GM23338 (cell line): Measurements from ENCODE around the gene KRT3. TPM values are rescaled to one million over a fixed set of nuclear protein-coding genes. Genes with fewer than 3 reads are reported as not detected.

ENCODE experiments used
- ATAC-seq: fragments of 200-7000 bp; cut with Tn5 transposase; 3 replicates; pipeline ENCODE4 v1.9.1; 2020
- DNase-seq: peaks from one replicate; pipeline ENCODE4 v3.0.0-alpha.2; 2015; ENCODE audit warnings: low spot score
- H2AFZ ChIP-seq: fragments of 200-600 bp; sonication (generic); 2 replicates; pipeline ENCODE4 v1.8.0; 2016; ENCODE audit warnings: antibody characterized with exemption, mild to moderate bottlenecking, moderate library complexity
- H3F3A ChIP-seq: fragments of 200-600 bp; sonication (generic); replicated peaks from 2 replicates; pipeline ENCODE4 v1.8.0; 2017; ENCODE audit warnings: antibody characterized with exemption, mixed run types, low read depth
- H3K27ac ChIP-seq: fragments of 200-600 bp; sonication (generic); 2 replicates; pipeline ENCODE4 v1.6.1; 2016; ENCODE audit warnings: low read depth
- H3K27me3 ChIP-seq: fragments of 200-600 bp; sonication (generic); 2 replicates; pipeline ENCODE4 v1.8.0; 2016; ENCODE audit warnings: mild to moderate bottlenecking, mixed run types, moderate library complexity; ENCODE audit not compliant: insufficient read depth
- H3K36me3 ChIP-seq: fragments of 200-600 bp; sonication (generic); 2 replicates; pipeline ENCODE4 v1.8.0; 2016; ENCODE audit warnings: mild to moderate bottlenecking; ENCODE audit not compliant: insufficient read depth
- H3K4me1 ChIP-seq: fragments of 200-600 bp; sonication (generic); 2 replicates; pipeline ENCODE4 v1.8.0; 2016; ENCODE audit warnings: mild to moderate bottlenecking, moderate library complexity; ENCODE audit not compliant: insufficient read depth
- H3K4me2 ChIP-seq: fragments of 200-600 bp; sonication (generic); 2 replicates; pipeline ENCODE4 v1.7.1; 2017; ENCODE audit warnings: mixed run types
- H3K4me3 ChIP-seq: fragments of 200-600 bp; sonication (generic); 2 replicates; pipeline ENCODE4 v1.6.1; 2016; ENCODE audit warnings: mixed run types
- H3K79me2 ChIP-seq: fragments of 200-600 bp; sonication (generic); replicated peaks from 2 replicates; pipeline ENCODE4 v1.8.0; 2017; ENCODE audit warnings: mild to moderate bottlenecking; ENCODE audit not compliant: insufficient read depth
- H3K9me2 ChIP-seq: fragments of 200-600 bp; sonication (generic); 2 replicates; pipeline ENCODE4 v1.8.0; 2017; ENCODE audit not compliant: insufficient read depth
- H4K20me1 ChIP-seq: fragments of 200-600 bp; sonication (generic); replicated peaks from 2 replicates; pipeline ENCODE4 v1.8.0; 2017; ENCODE audit warnings: mild to moderate bottlenecking; ENCODE audit not compliant: insufficient read depth
- H3K27ac Mint-ChIP-seq: 2 replicates; pipeline ENCODE4 v1.8.0; 2020; ENCODE audit warnings: inconsistent platforms, mild to moderate bottlenecking, moderate library complexity, mixed read lengths
- H3K27me3 Mint-ChIP-seq: 3 replicates; pipeline ENCODE4 v1.8.0; 2022; ENCODE audit warnings: low read depth, mild to moderate bottlenecking, moderate library complexity, mixed read lengths, inconsistent platforms; ENCODE audit not compliant: insufficient read depth, poor library complexity
- H3K36me3 Mint-ChIP-seq: 3 replicates; pipeline ENCODE4 v1.8.0; 2021; ENCODE audit warnings: low read depth, mild to moderate bottlenecking, inconsistent platforms, moderate library complexity, mixed read lengths
- H3K4me1 Mint-ChIP-seq: 3 replicates; pipeline ENCODE4 v1.8.0; 2020; ENCODE audit warnings: mild to moderate bottlenecking, inconsistent platforms, mixed read lengths
- H3K4me3 Mint-ChIP-seq: 3 replicates; pipeline ENCODE4 v1.8.0; 2021; ENCODE audit warnings: moderate library complexity, mild to moderate bottlenecking, inconsistent platforms, mixed read lengths
- H3K9me3 Mint-ChIP-seq: 3 replicates; pipeline ENCODE4 v1.8.0; 2020; ENCODE audit warnings: moderate library complexity, mild to moderate bottlenecking, inconsistent platforms, mixed read lengths
- EZH2 ChIP-seq: fragments of 200-600 bp; sonication (generic); IDR thresholded peaks from one replicate; pipeline ENCODE4 v1.8.0; 2017; ENCODE audit warnings: antibody characterized with exemption, mild to moderate bottlenecking, low read depth; ENCODE audit not compliant: unreplicated experiment
- EZH2phosphoT487 ChIP-seq: fragments of 200-600 bp; sonication (generic); IDR thresholded peaks from one replicate; pipeline ENCODE4 v1.8.1; 2018; ENCODE audit warnings: antibody characterized with exemption; ENCODE audit not compliant: unreplicated experiment
- polyA plus RNA-seq: library from polyadenylated mRNA; unstranded; fragments of >200 nt; fragmentation: Nextera tagmentation; extraction: Ambion mirVana; gene quantifications from 2 replicates; pipeline ENCODE4 v1.2.1, GENCODE V29; 2016
- total RNA-seq: library from RNA; depleted of rRNA; stranded (reverse); fragments of >200 nt; shearing (Covaris generic); gene quantifications from 2 replicates; pipeline ENCODE4 v1.2.3, GENCODE V29; 2014
- TF ChIP-seq, protein P1 (sequence below): fragments of 250-450 bp; sonication (Bioruptor Pico); IDR thresholded peaks from 2 replicates; pipeline ENCODE4 v1.5.0; 2020; ENCODE audit warnings: mild to moderate bottlenecking, moderate library complexity

The KRT3 gene
- total and polyA plus RNA-seq, 2 experiments from 2014 or later = not detected

- Histone ChIP-seq H4K20me1 (no peaks in the 10 kb centered on the region), H3K9me2 (peaks cover 13% of the 10 kb centered on the region; the same call in 1 of the 2 replicates), H3K4me2 (no peak overlapping the region), H3K27me3 (no peaks in the 10 kb centered on the region), H3K79me2 (no peaks in the 10 kb centered on the region), H3K4me3 (no peak overlapping the region), H3K27ac (no peak overlapping the region), H3K36me3 (no peaks in the 10 kb centered on the region), H3F3A (no peaks in the 10 kb centered on the region), H2AFZ (no peak overlapping the region), H3K4me1 (no peaks in the 10 kb centered on the region)
- no peaks in the 10 kb centered on the region; the same call in 2 of the 3 replicates for H3K4me1 Mint-ChIP-seq
- ATAC-seq = no peak
- H3K27me3 Mint-ChIP-seq = no peaks in the 10 kb centered on the region
- H3K27ac Mint-ChIP-seq = no peak overlapping the region
- TF ChIP-seq EZH2phosphoT487 = no peak
- H3K4me3 Mint-ChIP-seq = no peak overlapping the region
- DNase-seq = no peak
- no peaks in the 10 kb centered on the region for H3K36me3 Mint-ChIP-seq
- no peaks in the 10 kb centered on the region; the same call in 1 of the 3 replicates for H3K9me3 Mint-ChIP-seq
These were observed 29.0 kb upstream of the KRT3 start for GRCh38 chr12:52824741-52825410.

DNA sequence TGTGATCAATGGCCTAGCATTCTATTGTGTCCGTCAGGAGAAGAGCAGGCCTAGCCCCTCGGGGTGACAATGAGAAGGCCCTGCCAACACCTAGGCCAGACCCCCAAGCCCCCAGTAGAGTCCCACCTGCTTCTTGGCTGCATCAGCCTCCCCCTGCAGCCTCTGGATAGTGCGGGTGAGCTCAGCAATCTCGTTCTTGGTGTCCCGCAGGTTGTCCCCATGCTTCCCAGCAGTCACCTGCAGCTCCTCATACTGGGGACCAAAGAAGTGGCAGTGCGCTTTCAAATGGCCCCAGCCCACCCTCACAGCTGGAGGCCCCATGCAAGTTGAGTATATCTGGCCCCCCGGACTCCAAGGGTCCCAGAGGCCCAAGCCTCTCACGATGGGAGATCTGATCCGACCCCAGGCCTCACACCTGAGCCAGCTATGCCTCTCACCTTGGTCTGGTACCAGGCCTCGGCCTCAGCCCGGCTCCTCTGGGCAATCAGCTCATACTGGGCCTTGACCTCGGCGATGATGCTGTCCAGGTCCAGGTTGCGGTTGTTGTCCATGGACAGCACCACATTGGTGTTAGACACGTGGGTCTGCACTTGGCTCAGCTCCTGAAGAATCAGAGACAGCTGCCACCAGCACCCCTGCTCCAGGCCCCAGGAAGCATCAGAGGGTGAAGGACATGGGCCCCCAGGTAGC is 28.0 kb upstream of the KRT3 start:
- no peaks in the 10 kb centered on the region for H4K20me1 ChIP-seq
- no peaks in the 10 kb centered on the region for H3K27me3 ChIP-seq
- no peak overlapping the region for H3K27ac Mint-ChIP-seq
- H3K27me3 Mint-ChIP-seq = no peaks in the 10 kb centered on the region
- TF ChIP-seq EZH2 = no peak
- TF ChIP-seq, protein P1, sequence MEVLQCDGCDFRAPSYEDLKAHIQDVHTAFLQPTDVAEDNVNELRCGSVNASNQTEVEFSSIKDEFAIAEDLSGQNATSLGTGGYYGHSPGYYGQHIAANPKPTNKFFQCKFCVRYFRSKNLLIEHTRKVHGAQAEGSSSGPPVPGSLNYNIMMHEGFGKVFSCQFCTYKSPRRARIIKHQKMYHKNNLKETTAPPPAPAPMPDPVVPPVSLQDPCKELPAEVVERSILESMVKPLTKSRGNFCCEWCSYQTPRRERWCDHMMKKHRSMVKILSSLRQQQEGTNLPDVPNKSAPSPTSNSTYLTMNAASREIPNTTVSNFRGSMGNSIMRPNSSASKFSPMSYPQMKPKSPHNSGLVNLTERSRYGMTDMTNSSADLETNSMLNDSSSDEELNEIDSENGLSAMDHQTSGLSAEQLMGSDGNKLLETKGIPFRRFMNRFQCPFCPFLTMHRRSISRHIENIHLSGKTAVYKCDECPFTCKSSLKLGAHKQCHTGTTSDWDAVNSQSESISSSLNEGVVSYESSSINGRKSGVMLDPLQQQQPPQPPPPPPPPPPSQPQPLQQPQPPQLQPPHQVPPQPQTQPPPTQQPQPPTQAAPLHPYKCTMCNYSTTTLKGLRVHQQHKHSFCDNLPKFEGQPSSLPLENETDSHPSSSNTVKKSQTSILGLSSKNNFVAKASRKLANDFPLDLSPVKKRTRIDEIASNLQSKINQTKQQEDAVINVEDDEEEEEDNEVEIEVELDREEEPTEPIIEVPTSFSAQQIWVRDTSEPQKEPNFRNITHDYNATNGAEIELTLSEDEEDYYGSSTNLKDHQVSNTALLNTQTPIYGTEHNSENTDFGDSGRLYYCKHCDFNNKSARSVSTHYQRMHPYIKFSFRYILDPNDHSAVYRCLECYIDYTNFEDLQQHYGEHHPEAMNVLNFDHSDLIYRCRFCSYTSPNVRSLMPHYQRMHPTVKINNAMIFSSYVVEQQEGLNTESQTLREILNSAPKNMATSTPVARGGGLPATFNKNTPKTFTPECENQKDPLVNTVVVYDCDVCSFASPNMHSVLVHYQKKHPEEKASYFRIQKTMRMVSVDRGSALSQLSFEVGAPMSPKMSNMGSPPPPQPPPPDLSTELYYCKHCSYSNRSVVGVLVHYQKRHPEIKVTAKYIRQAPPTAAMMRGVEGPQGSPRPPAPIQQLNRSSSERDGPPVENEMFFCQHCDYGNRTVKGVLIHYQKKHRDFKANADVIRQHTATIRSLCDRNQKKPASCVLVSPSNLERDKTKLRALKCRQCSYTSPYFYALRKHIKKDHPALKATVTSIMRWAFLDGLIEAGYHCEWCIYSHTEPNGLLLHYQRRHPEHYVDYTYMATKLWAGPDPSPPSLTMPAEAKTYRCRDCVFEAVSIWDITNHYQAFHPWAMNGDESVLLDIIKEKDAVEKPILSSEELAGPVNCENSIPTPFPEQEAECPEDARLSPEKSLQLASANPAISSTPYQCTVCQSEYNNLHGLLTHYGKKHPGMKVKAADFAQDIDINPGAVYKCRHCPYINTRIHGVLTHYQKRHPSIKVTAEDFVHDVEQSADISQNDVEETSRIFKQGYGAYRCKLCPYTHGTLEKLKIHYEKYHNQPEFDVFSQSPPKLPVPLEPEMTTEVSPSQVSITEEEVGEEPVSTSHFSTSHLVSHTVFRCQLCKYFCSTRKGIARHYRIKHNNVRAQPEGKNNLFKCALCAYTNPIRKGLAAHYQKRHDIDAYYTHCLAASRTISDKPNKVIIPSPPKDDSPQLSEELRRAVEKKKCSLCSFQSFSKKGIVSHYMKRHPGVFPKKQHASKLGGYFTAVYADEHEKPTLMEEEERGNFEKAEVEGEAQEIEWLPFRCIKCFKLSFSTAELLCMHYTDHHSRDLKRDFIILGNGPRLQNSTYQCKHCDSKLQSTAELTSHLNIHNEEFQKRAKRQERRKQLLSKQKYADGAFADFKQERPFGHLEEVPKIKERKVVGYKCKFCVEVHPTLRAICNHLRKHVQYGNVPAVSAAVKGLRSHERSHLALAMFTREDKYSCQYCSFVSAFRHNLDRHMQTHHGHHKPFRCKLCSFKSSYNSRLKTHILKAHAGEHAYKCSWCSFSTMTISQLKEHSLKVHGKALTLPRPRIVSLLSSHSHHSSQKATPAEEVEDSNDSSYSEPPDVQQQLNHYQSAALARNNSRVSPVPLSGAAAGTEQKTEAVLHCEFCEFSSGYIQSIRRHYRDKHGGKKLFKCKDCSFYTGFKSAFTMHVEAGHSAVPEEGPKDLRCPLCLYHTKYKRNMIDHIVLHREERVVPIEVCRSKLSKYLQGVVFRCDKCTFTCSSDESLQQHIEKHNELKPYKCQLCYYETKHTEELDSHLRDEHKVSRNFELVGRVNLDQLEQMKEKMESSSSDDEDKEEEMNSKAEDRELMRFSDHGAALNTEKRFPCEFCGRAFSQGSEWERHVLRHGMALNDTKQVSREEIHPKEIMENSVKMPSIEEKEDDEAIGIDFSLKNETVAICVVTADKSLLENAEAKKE = no peak
- H3K4me1 ChIP-seq = no peaks in the 10 kb centered on the region
- no peak overlapping the region for H2AFZ ChIP-seq
- H3K79me2 ChIP-seq = no peaks in the 10 kb centered on the region
- no peak overlapping the region for H3K4me3 ChIP-seq
- H3K4me2 ChIP-seq = no peak overlapping the region
- H3K36me3 ChIP-seq = no peaks in the 10 kb centered on the region
- H3K4me3 Mint-ChIP-seq = no peak overlapping the region
- peaks cover 13% of the 10 kb centered on the region; the same call in 1 of the 2 replicates for H3K9me2 ChIP-seq
- no peaks in the 10 kb centered on the region for H3F3A ChIP-seq
- no peaks in the 10 kb centered on the region for H3K36me3 Mint-ChIP-seq
- ATAC-seq = no peak
- no peak overlapping the region for H3K27ac ChIP-seq
- DNase-seq = no peak
- no peaks in the 10 kb centered on the region; the same call in 1 of the 3 replicates for H3K9me3 Mint-ChIP-seq
- no peaks in the 10 kb centered on the region; the same call in 2 of the 3 replicates for H3K4me1 Mint-ChIP-seq
